SK-N-SH treated with all-trans-retinoic acid at 6 μM for 48 hours (cell line): ENCODE data around the gene ULBP1.

ENCODE experiments used
- ATAC-seq: fragments of 200-7000 bp; cut with Tn5 transposase; 3 replicates; pipeline ENCODE4 v1.9.1; 2020; ENCODE audit warnings: mild to moderate bottlenecking, moderate library complexity
- ARNTL ChIP-seq: fragments of 450-650 bp; formaldehyde crosslinking; IDR thresholded peaks from 2 replicates; pipeline ENCODE4 v1.5.0; 2020; ENCODE audit warnings: low read depth, mild to moderate bottlenecking, moderate library complexity, borderline replicate concordance
- CREB5 ChIP-seq: fragments of 250-450 bp; sonication (Bioruptor Pico); IDR thresholded peaks from 2 replicates; pipeline ENCODE4 v1.5.1; 2020; ENCODE audit warnings: low read depth, mild to moderate bottlenecking, moderate library complexity
- CSDC2 ChIP-seq: fragments of 250-450 bp; sonication (Bioruptor Pico); IDR thresholded peaks from 2 replicates; pipeline ENCODE4 v1.5.0; 2020; ENCODE audit warnings: mild to moderate bottlenecking, moderate library complexity
- ESRRG ChIP-seq: fragments of 250-450 bp; sonication (Bioruptor Pico); IDR thresholded peaks from 2 replicates; pipeline ENCODE4 v1.6.1; 2021; ENCODE audit warnings: mild to moderate bottlenecking
- ISL1 ChIP-seq: fragments of 250-450 bp; sonication (Bioruptor Pico); IDR thresholded peaks from 2 replicates; pipeline ENCODE4 v2.1.2; 2022; ENCODE audit warnings: mild to moderate bottlenecking, moderate library complexity
- OSR1 ChIP-seq: fragments of 250-450 bp; sonication (Bioruptor Pico); IDR thresholded peaks from 2 replicates; pipeline ENCODE4 v1.8.0; 2022; ENCODE audit warnings: moderate library complexity, mild to moderate bottlenecking, inconsistent platforms
- POU6F1 ChIP-seq: fragments of 250-450 bp; sonication (Bioruptor Pico); IDR thresholded peaks from 2 replicates; pipeline ENCODE4 v1.8.0; 2021; ENCODE audit warnings: low read depth, mild to moderate bottlenecking, moderate library complexity, borderline replicate concordance
- RARB ChIP-seq: fragments of 250-450 bp; sonication (Bioruptor Pico); IDR thresholded peaks from 2 replicates; pipeline ENCODE4 v1.8.0; 2021; ENCODE audit warnings: mild to moderate bottlenecking, moderate library complexity
- SNAI2 ChIP-seq: fragments of 250-450 bp; sonication (Bioruptor Pico); IDR thresholded peaks from 2 replicates; pipeline ENCODE4 v1.5.0; 2020; ENCODE audit warnings: mild to moderate bottlenecking, moderate library complexity
- TCF4 ChIP-seq: fragments of 250-450 bp; sonication (Bioruptor Pico); IDR thresholded peaks from 2 replicates; pipeline ENCODE4 v1.8.0; 2021; ENCODE audit warnings: mild to moderate bottlenecking, moderate library complexity, borderline replicate concordance
- TOX ChIP-seq: fragments of 250-450 bp; sonication (Bioruptor Pico); IDR thresholded peaks from 2 replicates; pipeline ENCODE4 v1.8.0; 2021; ENCODE audit warnings: mild to moderate bottlenecking, moderate library complexity, borderline replicate concordance
- TSHZ2 ChIP-seq: fragments of 250-450 bp; sonication (Bioruptor Pico); IDR thresholded peaks from 2 replicates; pipeline ENCODE4 v1.5.0; 2020; ENCODE audit warnings: mild to moderate bottlenecking, moderate library complexity
- ZC3H10 ChIP-seq: fragments of 250-450 bp; sonication (Bioruptor Pico); IDR thresholded peaks from 2 replicates; pipeline ENCODE4 v1.5.1; 2021; ENCODE audit warnings: mild to moderate bottlenecking, moderate library complexity
- ZFP3 ChIP-seq: fragments of 250-450 bp; sonication (Bioruptor Pico); IDR thresholded peaks from 2 replicates; pipeline ENCODE4 v1.5.0; 2020; ENCODE audit warnings: mild to moderate bottlenecking, moderate library complexity
- ZNF70 ChIP-seq: fragments of 450-650 bp; formaldehyde crosslinking; IDR thresholded peaks from 2 replicates; pipeline ENCODE4 v1.5.0; 2020; ENCODE audit warnings: mild to moderate bottlenecking, moderate library complexity
- TF ChIP-seq, protein P1 (sequence below): fragments of 250-450 bp; sonication (Bioruptor Pico); IDR thresholded peaks from 2 replicates; pipeline ENCODE4 v1.8.0; 2020; ENCODE audit warnings: mild to moderate bottlenecking, moderate library complexity, borderline replicate concordance

The ULBP1 gene, protein sequence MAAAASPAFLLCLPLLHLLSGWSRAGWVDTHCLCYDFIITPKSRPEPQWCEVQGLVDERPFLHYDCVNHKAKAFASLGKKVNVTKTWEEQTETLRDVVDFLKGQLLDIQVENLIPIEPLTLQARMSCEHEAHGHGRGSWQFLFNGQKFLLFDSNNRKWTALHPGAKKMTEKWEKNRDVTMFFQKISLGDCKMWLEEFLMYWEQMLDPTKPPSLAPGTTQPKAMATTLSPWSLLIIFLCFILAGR

DNA sequence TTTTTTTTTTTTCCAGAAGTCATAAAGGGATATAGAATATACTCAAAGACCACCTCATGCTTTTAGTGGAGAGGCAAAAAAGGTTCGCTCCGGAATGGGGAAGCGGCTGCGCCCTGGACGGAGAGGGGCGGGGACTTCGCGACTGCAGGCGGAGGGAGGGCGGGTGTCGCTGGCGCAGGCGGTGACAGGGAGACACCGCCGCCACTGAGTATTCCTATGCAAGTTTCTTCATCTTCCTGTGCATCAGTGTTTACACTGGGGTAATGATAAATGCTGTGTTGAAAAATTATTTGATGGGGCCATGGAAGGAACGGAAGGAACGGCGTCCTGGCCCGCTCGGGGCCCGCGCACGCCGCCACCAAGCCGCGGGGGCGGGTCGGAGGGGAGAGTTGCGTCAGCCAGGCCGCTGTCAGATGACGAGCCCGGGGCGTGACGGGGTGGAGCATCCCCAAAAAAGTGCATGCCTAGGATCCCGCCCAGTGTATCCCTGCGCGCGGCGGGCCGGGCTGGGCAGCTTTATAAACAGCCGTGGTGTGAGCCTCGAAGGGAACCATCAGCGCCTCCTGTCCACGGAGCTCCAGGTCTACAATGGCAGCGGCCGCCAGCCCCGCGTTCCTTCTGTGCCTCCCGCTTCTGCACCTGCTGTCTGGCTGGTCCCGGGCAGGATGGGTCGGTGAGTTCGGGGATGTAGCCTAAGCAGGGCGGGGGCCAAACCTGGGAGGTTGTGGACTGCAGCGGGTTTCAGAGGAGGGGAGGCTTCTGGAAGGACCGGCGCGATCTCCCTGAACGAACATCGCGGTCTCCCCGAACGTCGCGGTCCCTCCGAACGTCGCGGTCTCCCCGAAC is at the start of gene ULBP1:
ULBP1 (plus strand) TSS at position 482 of the 846 bp plus-strand sequence; CDS start at position 589, 107 bp downstream.
- peak; percentile 65 for ATAC-seq
- TF ChIP-seq RARB (CRISPR knock-in tag) (no peak), OSR1 (no peak), TOX (CRISPR knock-in tag) (no peak), CSDC2 (CRISPR knock-in tag) (no peak), ZNF70 (CRISPR knock-in tag) (no peak), TCF4 (no peak), ISL1 (no peak), TSHZ2 (no peak)
- TF ChIP-seq, protein P1, sequence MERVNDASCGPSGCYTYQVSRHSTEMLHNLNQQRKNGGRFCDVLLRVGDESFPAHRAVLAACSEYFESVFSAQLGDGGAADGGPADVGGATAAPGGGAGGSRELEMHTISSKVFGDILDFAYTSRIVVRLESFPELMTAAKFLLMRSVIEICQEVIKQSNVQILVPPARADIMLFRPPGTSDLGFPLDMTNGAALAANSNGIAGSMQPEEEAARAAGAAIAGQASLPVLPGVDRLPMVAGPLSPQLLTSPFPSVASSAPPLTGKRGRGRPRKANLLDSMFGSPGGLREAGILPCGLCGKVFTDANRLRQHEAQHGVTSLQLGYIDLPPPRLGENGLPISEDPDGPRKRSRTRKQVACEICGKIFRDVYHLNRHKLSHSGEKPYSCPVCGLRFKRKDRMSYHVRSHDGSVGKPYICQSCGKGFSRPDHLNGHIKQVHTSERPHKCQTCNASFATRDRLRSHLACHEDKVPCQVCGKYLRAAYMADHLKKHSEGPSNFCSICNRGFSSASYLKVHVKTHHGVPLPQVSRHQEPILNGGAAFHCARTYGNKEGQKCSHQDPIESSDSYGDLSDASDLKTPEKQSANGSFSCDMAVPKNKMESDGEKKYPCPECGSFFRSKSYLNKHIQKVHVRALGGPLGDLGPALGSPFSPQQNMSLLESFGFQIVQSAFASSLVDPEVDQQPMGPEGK: no peak
- TF ChIP-seq, all 23 proteins: peak for 0

DNA sequence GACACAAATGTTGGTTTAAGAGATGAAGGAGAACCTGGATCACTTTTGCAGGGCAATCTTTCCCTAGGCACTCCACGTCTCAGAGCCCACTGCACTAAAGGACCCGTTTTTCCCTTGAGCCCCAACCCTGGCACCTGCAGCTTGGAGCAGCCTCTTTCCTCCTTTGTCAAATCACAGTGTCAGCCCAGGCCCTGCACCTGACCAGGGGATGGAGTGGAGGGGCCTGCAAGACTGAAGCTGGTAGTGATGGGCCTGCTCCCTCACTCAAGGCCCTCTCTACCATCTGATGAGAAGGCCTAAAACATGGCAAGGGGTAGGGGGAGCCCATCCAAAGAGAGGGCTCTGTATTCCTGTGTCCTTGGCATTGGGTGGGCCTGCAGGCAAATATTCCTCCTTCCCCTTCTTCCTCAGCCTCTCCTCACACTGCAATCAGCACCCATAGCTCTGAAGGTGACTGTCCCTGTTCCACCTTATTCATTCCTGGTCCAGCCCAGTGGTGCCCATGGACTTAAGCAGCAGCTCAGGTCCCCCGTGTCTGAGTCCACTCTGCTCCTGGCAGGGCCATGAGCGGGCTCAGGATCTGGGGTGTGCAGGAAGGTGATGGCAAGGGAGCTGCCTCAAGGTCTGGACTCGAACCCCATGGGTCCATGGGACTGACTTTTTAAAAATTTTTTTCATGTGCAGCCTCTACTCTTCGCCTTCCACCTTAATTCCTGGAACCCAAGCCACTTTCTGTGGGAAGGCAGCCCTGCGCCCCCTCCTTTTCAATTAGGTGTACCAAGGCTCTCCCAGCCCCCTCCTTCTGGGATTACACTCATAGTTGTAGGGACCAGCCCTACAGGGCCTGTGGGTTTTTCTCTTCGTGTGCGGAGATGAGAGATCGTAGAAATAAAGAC is 47.5 kb upstream of the ULBP1 start:
- ATAC-seq: no peak
- no peak for TF ChIP-seq ARNTL
- TF ChIP-seq ZC3H10 (CRISPR knock-in tag): no peak
- TF ChIP-seq CREB5: no peak
- TF ChIP-seq ESRRG (CRISPR knock-in tag): no peak
- TF ChIP-seq, protein P1: no peak
- TF ChIP-seq CSDC2 (CRISPR knock-in tag): no peak
- TF ChIP-seq POU6F1: no peak
- no peak for TF ChIP-seq ZNF70 (CRISPR knock-in tag)
- no peak for TF ChIP-seq SNAI2 (CRISPR knock-in tag)

DNA sequence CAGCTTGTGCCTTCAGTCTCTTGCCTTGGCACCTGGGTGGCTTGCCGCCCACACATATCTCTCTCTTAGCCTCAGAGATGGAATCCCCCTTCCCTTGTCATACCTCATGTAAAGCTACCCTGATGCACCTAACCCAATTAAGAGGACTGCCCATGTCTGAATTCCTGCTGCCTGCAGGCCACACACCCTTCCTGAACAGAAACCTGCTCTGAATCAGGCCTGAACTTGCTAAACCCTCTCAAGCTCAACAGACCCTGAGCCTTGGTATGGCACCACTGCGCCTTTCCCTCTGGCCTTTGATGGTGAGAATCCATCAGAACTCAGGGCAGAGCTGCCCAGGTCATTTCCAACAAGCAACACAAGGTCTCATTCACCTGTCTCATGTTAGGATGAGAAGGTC is 46.1 kb upstream of the ULBP1 start:
- no peak for ATAC-seq
- no peak for TF ChIP-seq ARNTL
- no peak for TF ChIP-seq ZFP3
- TF ChIP-seq RARB (CRISPR knock-in tag): no peak
